ENCODE measurements around the gene SLITRK1. TPM values are rescaled to one million over a fixed set of nuclear protein-coding genes. Genes with fewer than 3 reads are reported as not detected.

Gene SLITRK1
- polyA plus RNA-seq, 3 donors: not detected

GRCh38 chr13:83877651-83878355 is 4.5 kb downstream of the SLITRK1 start:
- Histone ChIP-seq H4K20me1 (ENCODE audit: insufficient read depth, low read length) (no peaks in the 10 kb centered on the region), H3K27me3 (ENCODE audit: control insufficient read depth in 2 of 2, insufficient read depth in 2 of 2, low read length in 2 of 2) (peaks cover 27 to 44% of the 10 kb centered on the region in 2 donors), H3K4me1 (ENCODE audit: control insufficient read depth in 1 of 2, insufficient read depth in 2 of 2, low read length in 2 of 2) (no peaks in the 10 kb centered on the region), H3K79me2 (ENCODE audit: insufficient read depth, low read length) (no peaks in the 10 kb centered on the region), H3K36me3 (replicated peaks in 1 of 2; ENCODE audit: control insufficient read depth in 1 of 2, insufficient read depth in 2 of 2, low read length in 2 of 2) (no peaks in the 10 kb centered on the region), H3K27ac (ENCODE audit: low read depth in 1 of 2, low read length in 2 of 2) (no peak overlapping the region), H3K4me3 (replicated peaks in 1 of 3; ENCODE audit: low read depth in 2 of 3, low read length in 3 of 3) (no peak overlapping the region), H3K9me3 (replicated peaks in 1 of 2; ENCODE audit: control insufficient read depth in 1 of 2, insufficient read depth in 1 of 2, low read length in 2 of 2) (peaks cover 7 to 18% of the 10 kb centered on the region in 2 donors), H3K9ac (ENCODE audit: insufficient read depth, low read length, poor library complexity, severe bottlenecking) (no peak overlapping the region), H3K4me2 (replicated peaks; ENCODE audit: extremely low read depth, low read length, poor library complexity, severe bottlenecking) (no peak overlapping the region), H2AFZ (ENCODE audit: insufficient read depth, low read depth, low read length, poor library complexity, severe bottlenecking) (no peak overlapping the region)
- no CpG with 5 or more reads among the region's 12 CpGs for WGBS (ENCODE audit: insufficient coverage)
- Mint-ChIP-seq H3K27ac (no peak overlapping the region), H3K9me3 (peaks cover 0 to 26% (median 10%) of the 10 kb centered on the region in 7 donors), H3K4me1 (peaks cover 5% of the 10 kb centered on the region), H3K36me3 (no peaks in the 10 kb centered on the region), H3K27me3 (ENCODE audit: low read depth in 3 of 3) (peaks cover 47 to 50% (median 50%) of the 10 kb centered on the region in 3 donors), H3K4me3 (no peak overlapping the region)
- no peak for DNase-seq
- intact Hi-C loops (cut with micrococcal nuclease): no loop called here
- no peak for TF ChIP-seq CTCF (IDR thresholded peaks at IDR 0.05)

GRCh38 chr13:83876546-83876945 is 5.7 kb downstream of the SLITRK1 start:
- Mint-ChIP-seq H3K4me1 (peaks cover 5% of the 10 kb centered on the region), H3K36me3 (no peaks in the 10 kb centered on the region), H3K4me3 (no peak overlapping the region), H3K9me3 (peaks cover 0 to 24% (median 11%) of the 10 kb centered on the region in 7 donors), H3K27me3 (ENCODE audit: low read depth in 3 of 3) (peaks cover 37 to 38% (median 38%) of the 10 kb centered on the region in 3 donors), H3K27ac (no peak overlapping the region)
- no peak overlapping the region for H2AFZ ChIP-seq (ENCODE audit: insufficient read depth, low read depth, low read length, poor library complexity, severe bottlenecking)
- TF ChIP-seq CTCF (IDR thresholded peaks at IDR 0.05): no peak
- DNase-seq: no peak
- H3K4me3 ChIP-seq (replicated peaks in 1 of 3; ENCODE audit: low read depth in 2 of 3, low read length in 3 of 3): no peak overlapping the region
- no peak overlapping the region for H3K27ac ChIP-seq (ENCODE audit: low read depth in 1 of 2, low read length in 2 of 2)
- intact Hi-C loops (cut with micrococcal nuclease): no loop called here
- peaks cover 7 to 16% of the 10 kb centered on the region in 2 donors for H3K9me3 ChIP-seq (replicated peaks in 1 of 2; ENCODE audit: control insufficient read depth in 1 of 2, insufficient read depth in 1 of 2, low read length in 2 of 2)
- no peaks in the 10 kb centered on the region for H3K36me3 ChIP-seq (replicated peaks in 1 of 2; ENCODE audit: control insufficient read depth in 1 of 2, insufficient read depth in 2 of 2, low read length in 2 of 2)
- H3K79me2 ChIP-seq (ENCODE audit: insufficient read depth, low read length): no peaks in the 10 kb centered on the region
- H3K4me2 ChIP-seq (replicated peaks; ENCODE audit: extremely low read depth, low read length, poor library complexity, severe bottlenecking): no peak overlapping the region
- peaks cover 18 to 33% of the 10 kb centered on the region in 2 donors for H3K27me3 ChIP-seq (ENCODE audit: control insufficient read depth in 2 of 2, insufficient read depth in 2 of 2, low read length in 2 of 2)
- H4K20me1 ChIP-seq (ENCODE audit: insufficient read depth, low read length): no peaks in the 10 kb centered on the region
- no CpG with 5 or more reads among the region's 3 CpGs for WGBS (ENCODE audit: insufficient coverage)
- H3K4me1 ChIP-seq (ENCODE audit: control insufficient read depth in 1 of 2, insufficient read depth in 2 of 2, low read length in 2 of 2): no peaks in the 10 kb centered on the region
- H3K9ac ChIP-seq (ENCODE audit: insufficient read depth, low read length, poor library complexity, severe bottlenecking): no peak overlapping the region
